ENCODE results near the gene PGAP3. TPM values are rescaled to one million over a fixed set of nuclear protein-coding genes. Genes with fewer than 3 reads are reported as not detected.

PGAP3 gene
- polyA plus RNA-seq, 1 experiment = 20.3 TPM

GRCh38 chr17:39683295-39683939 is 4.4 kb downstream of the PGAP3 start:
- CTCF ChIA-PET = interaction anchor here (1.0 to 1.6 kb wide), 3 partner anchors 29 to 136 kb away, joined by 3 to 5 read pairs (median 4); no protein-coding TSS in a partner anchor
- Histone ChIP-seq H3K27me3 (ENCODE audit: control insufficient read depth, insufficient read depth, low read length) (no peaks in the 10 kb centered on the region), H3K4me3 (ENCODE audit: low read depth, low read length) (no peak overlapping the region), H3K36me3 (ENCODE audit: control insufficient read depth, insufficient read depth, low read length) (peaks cover 4% of the 10 kb centered on the region; the same call in 1 of the 2 replicates)
- DNase-seq (ENCODE audit: low read depth) = no peak
- POLR2A ChIA-PET = no interaction called here
- no peak for TF ChIP-seq CTCF (IDR thresholded peaks at IDR 0.05; ENCODE audit: insufficient read depth, low read depth, low read length)

- DNase-seq (ENCODE audit: low read depth) = no peak
- ChIA-PET CTCF (interaction anchor here (1.0 to 16.9 kb wide), 4 partner anchors 8 to 58 kb away, joined by 3 to 185 read pairs (median 10); partner anchors contain the start of genes PGAP3, PNMT and PPP1R1B), POLR2A (no interaction called here)
- TF ChIP-seq CTCF (IDR thresholded peaks at IDR 0.05; ENCODE audit: insufficient read depth, low read depth, low read length) = no peak
- H3K4me3 ChIP-seq (ENCODE audit: low read depth, low read length) = no peak overlapping the region
- H3K27me3 ChIP-seq (ENCODE audit: control insufficient read depth, insufficient read depth, low read length) = no peaks in the 10 kb centered on the region
- peaks cover 2% of the 10 kb centered on the region; the same call in 1 of the 2 replicates for H3K36me3 ChIP-seq (ENCODE audit: control insufficient read depth, insufficient read depth, low read length)
Measured at GRCh38 chr17:39679521-39680192, 8.2 kb downstream of the PGAP3 start.

GRCh38 chr17:39678340-39679116 is 9.3 kb downstream of the PGAP3 start:
- ChIA-PET POLR2A (interaction anchor here (1.3 kb wide), 1 partner anchor 9 kb away, joined by 4 read pairs; the partner anchor contains the start of gene PGAP3), CTCF (interaction anchor here (1.0 to 16.9 kb wide), 7 partner anchors 9 to 56 kb away, joined by 3 to 185 read pairs (median 7); partner anchors contain the start of genes PGAP3, PNMT and PPP1R1B)
- Histone ChIP-seq H3K4me3 (ENCODE audit: low read depth, low read length) (no peak overlapping the region), H3K36me3 (ENCODE audit: control insufficient read depth, insufficient read depth, low read length) (peaks cover 1% of the 10 kb centered on the region; the same call in 1 of the 2 replicates), H3K27me3 (ENCODE audit: control insufficient read depth, insufficient read depth, low read length) (no peaks in the 10 kb centered on the region)
- no peak for DNase-seq (ENCODE audit: low read depth)
- no peak for TF ChIP-seq CTCF (IDR thresholded peaks at IDR 0.05; ENCODE audit: insufficient read depth, low read depth, low read length)

GRCh38 chr17:39677542-39678339 is 10.1 kb downstream of the PGAP3 start:
- H3K4me3 ChIP-seq (ENCODE audit: low read depth, low read length) = no peak overlapping the region
- ChIA-PET CTCF (interaction anchor here (1.1 to 16.9 kb wide), 8 partner anchors 9 to 55 kb away, joined by 3 to 185 read pairs (median 6); partner anchors contain the start of genes ERBB2, PGAP3, PNMT and PPP1R1B), POLR2A (interaction anchor here (1.3 kb wide), 1 partner anchor 10 kb away, joined by 4 read pairs; the partner anchor contains the start of gene PGAP3)
- TF ChIP-seq CTCF (IDR thresholded peaks at IDR 0.05; ENCODE audit: insufficient read depth, low read depth, low read length) = no peak
- H3K27me3 ChIP-seq (ENCODE audit: control insufficient read depth, insufficient read depth, low read length) = no peaks in the 10 kb centered on the region
- DNase-seq (ENCODE audit: low read depth) = no peak
- peaks cover 1% of the 10 kb centered on the region; the same call in 1 of the 2 replicates for H3K36me3 ChIP-seq (ENCODE audit: control insufficient read depth, insufficient read depth, low read length)

All from BJ (cell line).